Body of pancreas (tissue), 4 donors: ENCODE data around the gene TMED3.

Source experiments
- CTCF ChIP-seq, 7 experiments: fragments of 450-650 bp in 4 of 7; fragments of 200-600 bp in 3 of 7; sonication (generic) in 3 of 7; IDR thresholded peaks; one replicate each; pipeline ENCODE4 v1.5.1; 2016 to 2019; ENCODE audit warnings: antibody characterized with exemption in 7 of 7
- POLR2A ChIP-seq, 3 donors: fragments of 450-650 bp; IDR thresholded peaks; one replicate each; pipeline ENCODE4 v1.6.1; 2016; ENCODE audit warnings: antibody characterized with exemption in 3 of 3, mild to moderate bottlenecking in 2 of 3

- TF ChIP-seq CTCF (IDR thresholded peaks at IDR 0.05) (no peak), POLR2A (IDR thresholded peaks at IDR 0.05) (no peak)
Measured at GRCh38 chr15:79299126-79299840, 11.6 kb upstream of the TMED3 start.
